GM19193 (cell line): Measurements from ENCODE around the gene FAM53A.

Experiments used
- POLR2A ChIP-seq: IDR thresholded peaks from 4 replicates; pipeline ENCODE4 v1.6.1; 2011; ENCODE audit not compliant: insufficient read depth, insufficient read length; ENCODE audit errors: extremely low read depth

FAM53A gene

GRCh38 chr4:1676605-1677525 is 7.2 kb downstream of the FAM53A start:
- TF ChIP-seq POLR2A, result no peak

GRCh38 chr4:1675802-1676137 is 8.3 kb downstream of the FAM53A start:
- no peak for TF ChIP-seq POLR2A

GRCh38 chr4:1675136-1675801 is 8.8 kb downstream of the FAM53A start:
- no peak for TF ChIP-seq POLR2A

- no peak for TF ChIP-seq POLR2A
Measured at GRCh38 chr4:1674682-1675081, 9.4 kb downstream of the FAM53A start.

GRCh38 chr4:1673671-1674070 is 10.4 kb downstream of the FAM53A start:
- TF ChIP-seq POLR2A, result no peak

GRCh38 chr4:1670279-1670678 is 13.8 kb downstream of the FAM53A start:
- TF ChIP-seq POLR2A, result no peak

GRCh38 chr4:1669850-1670249 is 14.3 kb downstream of the FAM53A start:
- TF ChIP-seq POLR2A, result no peak

- no peak for TF ChIP-seq POLR2A
Measured at GRCh38 chr4:1669270-1669669, 14.8 kb downstream of the FAM53A start.

- TF ChIP-seq POLR2A, result no peak
Measured at GRCh38 chr4:1668488-1668840, 15.6 kb downstream of the FAM53A start.

- TF ChIP-seq POLR2A, result no peak
Measured at GRCh38 chr4:1667273-1667672, 16.8 kb downstream of the FAM53A start.

GRCh38 chr4:1666391-1666790 is 17.7 kb downstream of the FAM53A start:
- TF ChIP-seq POLR2A, result no peak

GRCh38 chr4:1664141-1664540 is 20.0 kb downstream of the FAM53A start:
- TF ChIP-seq POLR2A, result no peak

- TF ChIP-seq POLR2A, result no peak
Measured at GRCh38 chr4:1663549-1663948, 20.6 kb downstream of the FAM53A start.

GRCh38 chr4:1661695-1662094 is 22.4 kb downstream of the FAM53A start:
- no peak for TF ChIP-seq POLR2A

GRCh38 chr4:1660948-1661677 is 23.0 kb downstream of the FAM53A start:
- TF ChIP-seq POLR2A, result no peak
